Tibial artery (tissue), 4 donors: ENCODE measurements around the gene CYB5R3.
A peak's percentile ranks its signal among the peaks of the same experiment; 100 is the strongest.
"Not testable (repeated sequence)": the region's sequence is repeated elsewhere in the genome, so short reads cannot be mapped to it uniquely, and the experiment has no call there.

ENCODE experiments used
- DNase-seq, 2 donors: peaks; one replicate each; pipeline ENCODE4 v3.0.0-alpha.2; 2019
- H3K27ac ChIP-seq, 2 donors: fragments of 200-600 bp; sonication (generic) in 1 of 2; 1 replicate in 1 of 2; 2 replicates in 1 of 2; pipeline ENCODE4 v1.5.1; 2018 to 2019; ENCODE audit warnings: mild to moderate bottlenecking in 1 of 2
- H3K27me3 ChIP-seq, 2 donors: fragments of 200-600 bp; sonication (generic) in 1 of 2; one replicate each; pipeline versions ENCODE4 v1.5.1 to v1.6.0; 2016 to 2019
- H3K36me3 ChIP-seq, 3 donors: fragments of 200-600 bp; sonication (generic) in 2 of 3; one replicate each; pipeline ENCODE4 v1.5.1; 2016 to 2019; ENCODE audit warnings: mild to moderate bottlenecking in 2 of 3
- H3K4me1 ChIP-seq, 4 donors: fragments of 200-600 bp; sonication (generic) in 2 of 4; 1 replicate in 3 of 4; 2 replicates in 1 of 4; pipeline ENCODE4 v1.5.1; 2016 to 2019
- H3K4me3 ChIP-seq, 2 donors: fragments of 200-600 bp; sonication (generic) in 1 of 2; 1 replicate in 1 of 2; 2 replicates in 1 of 2; pipeline ENCODE4 v1.5.1; 2018 to 2019; ENCODE audit warnings: mild to moderate bottlenecking in 2 of 2
- H3K9me3 ChIP-seq, 3 donors: fragments of 200-600 bp; sonication (generic) in 1 of 3; one replicate each; pipeline ENCODE4 v1.5.1; 2016 to 2019
- intact Hi-C: fragments of 100-400 bp; cut with DNase I; formaldehyde crosslinking; loops from one replicate; pipeline ENCODE4 v1.15.0; 2023; ENCODE audit warnings: low total_unique reads
- TF ChIP-seq, protein P1 (sequence below), 2 experiments: fragments of 200-600 bp in 1 of 2; fragments of 450-650 bp in 1 of 2; IDR thresholded peaks; one replicate each; pipeline ENCODE4 v1.5.1; 2017 to 2019; ENCODE audit warnings: antibody characterized with exemption in 2 of 2, mild to moderate bottlenecking in 1 of 2, moderate library complexity in 1 of 2

The CYB5R3 gene

DNA sequence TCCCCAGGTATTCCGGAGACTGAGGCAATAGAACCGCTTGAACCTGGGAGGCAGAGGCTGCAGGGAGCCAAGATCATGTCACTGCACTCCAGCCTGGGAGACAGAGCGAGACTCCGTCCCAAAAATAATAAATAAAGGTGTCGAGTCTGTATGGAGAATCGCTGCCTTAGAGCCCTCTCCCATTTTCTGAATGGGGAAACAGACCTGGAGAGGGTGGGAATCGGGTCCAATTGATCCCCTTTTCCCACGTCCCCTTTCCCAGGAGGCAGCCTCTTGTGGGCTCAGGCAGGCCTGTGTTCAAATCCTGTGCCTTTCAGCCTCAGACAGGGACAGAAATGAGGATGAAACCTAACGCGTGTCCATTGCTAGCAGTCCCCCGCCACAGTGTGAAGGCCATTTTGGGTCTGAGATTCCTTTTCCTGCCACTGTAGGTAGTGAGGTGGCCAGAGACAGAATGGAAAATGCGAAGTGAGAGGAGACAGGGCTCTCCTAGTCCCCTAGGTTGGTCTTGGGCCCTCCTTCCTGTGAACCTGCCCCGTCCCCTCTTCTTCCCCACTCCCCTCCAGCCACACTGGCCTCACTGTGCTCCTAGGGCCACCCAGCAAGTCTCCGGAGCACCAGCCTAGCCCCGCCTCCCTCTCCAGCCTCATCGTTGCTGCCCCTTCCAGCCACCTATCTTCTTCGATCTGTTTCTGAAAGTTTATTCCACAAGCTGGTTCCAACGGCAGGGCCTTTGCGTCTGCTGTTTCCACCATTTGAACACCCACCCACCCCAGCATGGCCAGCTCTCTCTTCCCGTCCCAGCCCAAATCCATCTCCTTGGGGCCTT lies 31.8 kb downstream of the CYB5R3 start:
- TF ChIP-seq, protein P1, sequence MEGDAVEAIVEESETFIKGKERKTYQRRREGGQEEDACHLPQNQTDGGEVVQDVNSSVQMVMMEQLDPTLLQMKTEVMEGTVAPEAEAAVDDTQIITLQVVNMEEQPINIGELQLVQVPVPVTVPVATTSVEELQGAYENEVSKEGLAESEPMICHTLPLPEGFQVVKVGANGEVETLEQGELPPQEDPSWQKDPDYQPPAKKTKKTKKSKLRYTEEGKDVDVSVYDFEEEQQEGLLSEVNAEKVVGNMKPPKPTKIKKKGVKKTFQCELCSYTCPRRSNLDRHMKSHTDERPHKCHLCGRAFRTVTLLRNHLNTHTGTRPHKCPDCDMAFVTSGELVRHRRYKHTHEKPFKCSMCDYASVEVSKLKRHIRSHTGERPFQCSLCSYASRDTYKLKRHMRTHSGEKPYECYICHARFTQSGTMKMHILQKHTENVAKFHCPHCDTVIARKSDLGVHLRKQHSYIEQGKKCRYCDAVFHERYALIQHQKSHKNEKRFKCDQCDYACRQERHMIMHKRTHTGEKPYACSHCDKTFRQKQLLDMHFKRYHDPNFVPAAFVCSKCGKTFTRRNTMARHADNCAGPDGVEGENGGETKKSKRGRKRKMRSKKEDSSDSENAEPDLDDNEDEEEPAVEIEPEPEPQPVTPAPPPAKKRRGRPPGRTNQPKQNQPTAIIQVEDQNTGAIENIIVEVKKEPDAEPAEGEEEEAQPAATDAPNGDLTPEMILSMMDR (IDR thresholded peaks at IDR 0.05), result no peak
- intact Hi-C loops, result no loop called here
- H3K4me1 ChIP-seq, result peaks cover 7 to 65% (median 50%) of the 10 kb centered on the region in 4 donors
- H3K9me3 ChIP-seq, result no peaks in the 10 kb centered on the region
- no peak for DNase-seq
- H3K36me3 ChIP-seq, result peaks cover 8 to 29% (median 15%) of the 10 kb centered on the region in 3 donors
- H3K27me3 ChIP-seq, result no peaks in the 10 kb centered on the region
- peak overlapping the region; percentile 43 to 96 for H3K27ac ChIP-seq
- no peak overlapping the region for H3K4me3 ChIP-seq

DNA sequence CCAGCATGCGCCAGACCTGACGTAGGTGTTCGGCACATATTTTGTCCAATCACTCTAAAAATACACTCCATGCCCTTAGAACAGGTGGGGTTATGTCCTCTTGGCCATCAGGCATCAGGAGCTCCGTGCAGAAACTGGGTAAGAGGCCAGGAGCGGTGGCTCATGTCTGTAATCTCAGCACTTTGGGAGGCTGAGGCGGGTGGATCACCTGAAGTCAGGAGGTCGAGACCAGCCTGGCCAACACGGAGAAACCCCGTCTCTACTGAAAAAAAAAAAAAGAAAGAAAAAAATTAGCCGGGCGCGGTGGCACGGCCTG lies 33.4 kb downstream of the CYB5R3 start:
- H3K27me3 ChIP-seq, H3K9me3 ChIP-seq, intact Hi-C loops: not testable (repeated sequence)
- Histone ChIP-seq H3K4me3 (peak overlapping the region; percentile 74 to 94), H3K36me3 (peaks cover 13 to 26% (median 13%) of the 10 kb centered on the region in 3 donors), H3K4me1 (peaks cover 0 to 65% (median 46%) of the 10 kb centered on the region in 4 donors), H3K27ac (peak overlapping the region; percentile 96 to 98)
- DNase-seq, result peak in 1 of 2 donors; percentile 79

- no peaks in the 10 kb centered on the region for H3K27me3 ChIP-seq
- peaks cover 13 to 23% (median 13%) of the 10 kb centered on the region in 3 donors for H3K36me3 ChIP-seq
- peak; percentile 83 to 90 for DNase-seq
- peaks cover 0 to 65% (median 45%) of the 10 kb centered on the region in 4 donors for H3K4me1 ChIP-seq
- H3K27ac ChIP-seq, result peak overlapping the region; percentile 96 to 98
- TF ChIP-seq, protein P1 (IDR thresholded peaks at IDR 0.05), result peak in 1 of 2 experiments; percentile 5
- intact Hi-C loops, result no loop called here
- H3K9me3 ChIP-seq, result no peaks in the 10 kb centered on the region
- H3K4me3 ChIP-seq, result peak overlapping the region; percentile 74 to 94
Observed at GRCh38 chr22:42615092-42615859, 33.9 kb downstream of the CYB5R3 start.

GRCh38 chr22:42614312-42615091 lies 34.7 kb downstream of the CYB5R3 start, which contains the start of gene POLDIP3:
POLDIP3 (minus strand) TSS chr22:42614883; CDS start chr22:42614857, 26 bp downstream.
- peaks cover 7 to 16% (median 11%) of the 10 kb centered on the region in 3 donors for H3K36me3 ChIP-seq
- peak within 1 kb of the TSS; percentile 74 to 94 for H3K4me3 ChIP-seq
- no peaks in the 10 kb centered on the region for H3K9me3 ChIP-seq
- peaks cover 0 to 68% (median 43%) of the 10 kb centered on the region in 4 donors for H3K4me1 ChIP-seq
- DNase-seq, result peak; percentile 99
- H3K27me3 ChIP-seq, result no peaks in the 10 kb centered on the region
- intact Hi-C loops, result no loop called here
- TF ChIP-seq, protein P1 (IDR thresholded peaks at IDR 0.05), result peak; percentile 20 to 25
- peak within 1 kb of the TSS; percentile 96 to 98 for H3K27ac ChIP-seq

- intact Hi-C loops, result no loop called here
- Histone ChIP-seq H3K4me3 (peak overlapping the region; percentile 74 to 94), H3K4me1 (peaks cover 0 to 74% (median 48%) of the 10 kb centered on the region in 4 donors), H3K27me3 (no peaks in the 10 kb centered on the region), H3K27ac (peak overlapping the region; percentile 96 to 98), H3K9me3 (no peaks in the 10 kb centered on the region), H3K36me3 (peaks cover 1 to 9% (median 5%) of the 10 kb centered on the region in 3 donors)
- no peak for DNase-seq
- TF ChIP-seq, protein P1 (IDR thresholded peaks at IDR 0.05), result no peak
Observed at GRCh38 chr22:42613872-42614301, 35.3 kb downstream of the CYB5R3 start.
